ENCODE data around the gene CCDC167.

GRCh38 chr6:37535428-37535758, 35.7 kb upstream of the CCDC167 start:
- TF ChIP-seq CTCF (conservative IDR thresholded peaks at IDR 0.05; ENCODE audit: low read depth, low read length) (no peak), EZH2 (IDR thresholded peaks at IDR 0.05; ENCODE audit: borderline replicate concordance, low read depth, low read length, poor library complexity, severe bottlenecking) (no peak)

Data from A673 (cell line).